Measurements from ENCODE around the gene BCAR3.
"Not testable (repeated sequence)": the region's sequence is repeated elsewhere in the genome, so short reads cannot be mapped to it uniquely, and the experiment has no call there.

The BCAR3 gene

DNA sequence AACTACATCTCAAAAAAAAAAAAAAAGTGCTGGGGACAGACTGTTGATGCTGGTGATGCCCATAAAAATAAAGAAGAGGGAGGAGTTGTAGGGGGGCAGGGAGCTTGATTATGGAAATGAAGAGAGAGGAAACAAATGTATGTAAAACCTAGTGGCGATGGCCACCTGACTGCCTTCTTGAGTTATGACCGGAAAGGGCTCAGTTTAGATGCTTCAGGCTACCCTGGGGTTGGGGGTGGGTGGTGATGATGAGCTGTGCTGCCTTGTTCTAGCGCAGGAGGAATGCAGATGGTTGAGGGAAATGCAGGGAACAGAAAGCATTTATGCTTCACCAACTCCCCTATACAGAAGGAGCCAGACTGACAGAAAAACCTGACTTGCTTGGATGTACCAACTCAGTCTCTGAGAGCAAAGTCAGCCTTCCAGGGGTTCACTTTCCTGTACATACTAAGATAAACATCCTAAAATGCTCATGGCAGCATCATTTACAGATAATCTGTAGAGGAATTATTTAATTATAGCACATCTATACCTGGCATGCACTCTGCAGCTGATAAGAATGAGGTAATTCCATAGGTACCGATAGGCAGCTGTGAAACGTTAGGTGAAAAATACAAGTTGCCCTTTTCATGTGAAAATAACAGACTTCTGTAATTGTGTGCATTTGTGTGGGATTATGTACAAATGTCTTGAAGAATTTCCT, 8.0 kb upstream of the BCAR3 start:
- no peak for DNase-seq (ENCODE audit: low spot score)

DNA sequence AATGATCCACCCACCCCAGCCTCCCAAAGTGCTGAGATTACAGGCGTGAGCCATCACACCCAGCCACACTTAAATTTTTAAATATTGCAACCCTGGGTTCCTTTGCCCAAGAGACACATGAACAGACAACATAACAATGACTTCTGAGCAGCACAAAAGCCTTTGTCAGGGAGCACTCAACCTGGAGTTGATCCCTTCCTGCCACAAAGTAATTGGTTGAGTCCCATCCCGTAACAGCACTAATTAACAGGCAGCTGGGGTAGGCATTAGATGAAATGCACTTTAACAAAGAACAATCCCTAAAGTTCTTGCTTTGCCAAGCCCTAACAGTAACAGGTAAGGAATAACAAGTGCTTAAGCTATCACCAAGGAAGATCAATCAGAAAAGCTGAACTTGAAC, 5.9 kb upstream of the BCAR3 start:
- DNase-seq (ENCODE audit: low spot score): no peak

DNA sequence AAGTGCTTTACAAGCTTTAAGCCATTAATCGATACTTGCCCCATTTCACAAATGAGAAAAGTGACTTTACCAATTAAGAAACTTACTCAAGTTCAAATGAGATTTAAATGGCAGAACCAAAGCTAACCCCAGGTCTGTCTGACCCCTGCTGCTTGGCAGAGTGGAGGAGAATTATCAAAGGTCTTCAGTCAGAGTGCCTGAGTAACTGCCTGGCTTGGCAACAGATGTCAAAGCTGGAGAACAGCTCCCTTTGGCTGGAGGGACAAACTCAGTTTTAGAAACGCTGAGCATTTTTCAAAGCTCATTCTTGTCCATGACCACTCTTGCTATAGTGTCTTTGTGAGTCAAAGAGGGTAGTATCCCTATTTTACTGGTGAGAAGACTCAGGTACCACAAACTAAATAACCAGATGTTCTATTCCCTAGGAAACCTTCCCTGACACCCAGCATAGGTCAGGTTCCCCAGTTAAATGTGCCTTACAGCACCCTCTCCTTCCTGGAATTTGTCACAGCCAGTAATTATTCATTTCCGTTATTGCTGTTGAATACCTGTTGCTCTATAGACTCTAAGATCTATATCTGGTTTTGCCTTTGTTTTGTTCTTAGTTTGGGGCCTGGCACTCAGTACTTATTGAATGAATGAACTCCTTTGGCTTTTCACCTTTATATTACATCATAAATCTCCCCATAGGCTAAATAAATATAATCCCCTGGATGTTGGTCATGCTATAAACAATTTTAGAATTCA, 5.0 kb upstream of the BCAR3 start:
- DNase-seq (ENCODE audit: low spot score): no peak

DNA sequence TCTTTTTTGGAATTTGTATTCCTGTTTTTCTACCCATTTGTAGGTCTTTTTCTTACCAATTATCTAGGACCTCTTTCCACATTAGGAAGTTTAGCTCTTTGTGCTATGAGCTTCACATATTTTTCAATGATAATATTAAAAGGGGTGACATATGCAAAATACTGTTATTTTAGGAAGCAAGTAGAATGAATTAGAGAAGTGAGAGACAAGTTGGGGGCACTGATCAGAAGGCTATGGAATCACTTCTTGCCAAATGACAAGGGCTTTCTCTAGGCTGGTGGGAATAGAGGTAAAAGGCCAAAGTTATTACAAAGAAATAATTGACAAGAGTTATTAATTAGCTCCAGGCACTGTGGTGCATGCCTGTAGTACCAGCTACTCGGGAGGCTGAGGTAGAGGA, 4.3 kb upstream of the BCAR3 start:
- no peak for DNase-seq (ENCODE audit: low spot score)

DNA sequence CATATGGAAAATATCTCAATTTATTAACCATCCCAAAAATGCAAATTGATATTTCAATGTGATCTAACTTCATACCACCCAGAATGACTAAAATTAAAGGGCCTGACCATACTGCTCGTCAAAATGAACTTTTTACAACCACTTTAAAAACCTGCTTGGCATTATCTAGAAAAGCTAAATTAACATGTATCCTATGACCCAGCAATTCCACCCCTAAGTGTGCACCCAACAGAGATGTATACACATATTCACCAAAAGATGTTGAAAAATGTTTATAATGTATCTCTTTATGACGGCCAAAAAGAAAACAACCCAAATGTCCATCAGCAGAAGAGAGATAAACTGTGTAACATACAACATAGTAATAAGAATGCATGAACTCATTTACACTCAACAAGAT, 1.6 kb upstream of the BCAR3 start:
- DNase-seq (ENCODE audit: low spot score): no peak

DNA sequence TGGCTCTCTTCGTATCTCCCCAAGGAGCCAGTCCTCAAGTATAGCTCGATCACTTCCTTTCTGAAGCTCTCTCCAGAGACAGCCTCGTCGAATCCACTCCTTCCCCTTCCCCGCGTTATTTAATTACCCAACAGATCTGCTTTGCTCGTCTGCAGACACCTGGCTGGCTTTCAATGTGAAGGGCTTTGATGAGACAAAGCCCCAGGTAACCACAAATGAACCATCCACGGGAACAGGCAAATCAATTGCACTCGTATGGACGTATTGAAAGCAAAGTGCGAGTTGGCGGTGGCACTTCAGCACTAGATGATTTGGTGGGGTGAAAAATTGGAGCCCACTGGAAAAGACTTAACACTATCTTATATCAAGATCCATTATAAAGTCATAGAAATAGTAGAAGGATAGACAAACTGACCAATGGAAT, 364 bp upstream of the BCAR3 start:
- no peak for DNase-seq (ENCODE audit: low spot score)

DNA sequence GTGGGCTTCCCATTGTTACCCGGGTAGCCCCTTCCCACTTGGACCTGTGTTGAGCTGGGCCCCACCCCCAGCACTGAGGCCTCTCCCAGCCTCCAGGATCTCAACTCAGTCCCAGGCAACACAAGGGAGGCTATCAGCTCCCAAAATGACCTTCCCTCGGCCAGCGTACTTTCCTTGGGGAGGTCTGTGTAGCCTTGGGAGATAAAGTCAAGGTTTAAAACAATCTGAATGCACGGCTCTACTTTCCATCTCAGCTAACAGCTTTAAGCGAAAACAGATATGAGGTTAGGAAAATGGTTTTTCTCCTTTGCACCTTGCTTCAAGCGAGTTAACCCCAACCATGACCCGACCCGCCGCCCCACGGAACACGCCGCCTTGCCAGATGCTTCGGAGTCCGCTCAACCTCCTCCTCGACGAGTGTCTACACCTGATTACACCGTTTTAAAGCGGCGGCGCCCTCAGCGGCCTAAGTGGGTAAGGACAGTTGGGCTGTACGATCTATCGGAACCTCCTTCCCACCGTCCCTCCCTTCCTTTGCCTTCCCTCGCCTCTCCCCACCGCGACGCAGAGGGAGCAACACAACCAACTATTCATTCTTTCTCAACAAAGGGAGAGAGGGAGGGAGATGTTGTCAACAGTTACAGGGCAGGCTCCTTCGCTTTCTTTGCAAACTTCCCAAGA, 1.1 kb downstream of the BCAR3 start:
- peak; percentile 68 for DNase-seq (ENCODE audit: low spot score)

DNA sequence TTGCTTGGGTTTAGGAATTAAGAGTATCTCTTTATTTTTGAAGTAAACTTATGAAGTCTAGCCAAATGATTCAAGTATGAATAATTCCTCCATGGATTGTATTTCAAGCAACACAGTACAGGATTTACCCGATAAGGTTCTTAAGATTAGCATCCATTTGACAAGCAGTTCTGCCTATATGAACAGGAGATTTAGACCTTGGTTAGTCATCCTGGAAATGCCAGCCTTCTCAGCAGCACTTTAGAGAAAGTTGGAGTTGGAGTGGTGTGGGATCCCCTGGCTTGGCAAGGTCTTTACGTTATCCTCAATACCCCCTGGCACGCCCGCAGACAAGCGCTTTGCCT, 1.6 kb downstream of the BCAR3 start:
- no peak for DNase-seq (ENCODE audit: low spot score)

DNA sequence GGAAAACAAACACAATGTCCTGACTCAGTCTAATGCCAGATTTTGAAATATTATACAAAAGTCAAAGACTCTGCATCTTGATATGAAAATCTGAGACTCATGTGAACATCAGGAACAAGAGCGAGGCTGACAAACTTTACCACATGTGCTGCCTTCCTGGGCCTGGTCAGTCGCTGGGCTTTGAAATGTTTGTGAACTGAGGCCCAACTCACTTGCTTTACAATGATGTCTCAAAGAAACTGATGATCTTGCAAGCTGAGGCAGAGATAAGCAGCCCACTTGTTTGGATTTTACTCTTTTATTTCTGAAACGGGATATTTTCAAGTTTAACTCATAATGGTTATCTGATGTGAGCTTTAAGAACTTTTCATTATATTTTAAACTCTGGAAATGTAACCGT, 2.1 kb downstream of the BCAR3 start:
- DNase-seq (ENCODE audit: low spot score): no peak

DNA sequence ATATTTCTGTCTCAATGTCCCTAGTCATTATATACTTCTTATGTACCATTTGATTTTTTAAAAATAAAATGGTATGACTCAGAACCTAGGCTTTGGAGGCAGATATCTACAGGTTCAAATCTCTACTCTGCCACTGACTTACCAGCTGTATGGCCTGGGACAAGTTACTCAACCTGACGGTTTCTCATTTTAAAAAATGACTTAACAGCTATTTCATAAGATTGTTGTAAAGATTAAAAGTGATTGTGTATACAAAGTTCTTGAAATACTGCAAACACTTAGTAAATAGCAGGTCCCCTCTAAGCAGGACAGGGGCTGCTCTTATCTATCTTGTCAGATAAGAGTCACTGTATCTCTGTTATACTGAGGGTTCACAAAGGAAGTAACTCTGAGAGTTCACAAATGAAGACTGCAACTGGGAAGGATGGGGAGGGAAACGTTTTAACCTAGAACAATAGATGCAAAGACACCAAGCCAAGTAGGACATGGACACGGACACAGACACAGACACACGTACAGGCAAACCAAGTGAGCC, 2.6 kb downstream of the BCAR3 start:
- DNase-seq (ENCODE audit: low spot score): no peak

DNA sequence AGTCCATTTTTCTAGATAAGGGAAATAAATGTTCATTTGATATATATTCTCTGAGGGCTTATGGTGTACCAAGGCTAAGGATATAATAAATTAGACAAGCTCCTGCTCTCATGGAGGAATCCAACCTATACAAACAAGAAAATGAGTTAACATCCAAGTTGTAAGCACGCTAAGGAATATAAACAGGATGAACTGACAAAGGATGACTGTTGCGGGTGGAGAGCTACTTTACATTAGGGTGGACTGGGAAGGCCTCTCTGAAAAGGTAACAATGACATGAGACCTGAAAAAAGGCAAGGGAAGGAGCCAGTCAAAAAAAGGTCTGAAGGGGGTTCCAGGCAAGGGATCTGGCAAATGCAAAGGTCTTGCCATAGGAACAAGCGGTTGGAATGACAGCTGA, 3.1 kb downstream of the BCAR3 start:
- no peak for DNase-seq (ENCODE audit: low spot score)

DNA sequence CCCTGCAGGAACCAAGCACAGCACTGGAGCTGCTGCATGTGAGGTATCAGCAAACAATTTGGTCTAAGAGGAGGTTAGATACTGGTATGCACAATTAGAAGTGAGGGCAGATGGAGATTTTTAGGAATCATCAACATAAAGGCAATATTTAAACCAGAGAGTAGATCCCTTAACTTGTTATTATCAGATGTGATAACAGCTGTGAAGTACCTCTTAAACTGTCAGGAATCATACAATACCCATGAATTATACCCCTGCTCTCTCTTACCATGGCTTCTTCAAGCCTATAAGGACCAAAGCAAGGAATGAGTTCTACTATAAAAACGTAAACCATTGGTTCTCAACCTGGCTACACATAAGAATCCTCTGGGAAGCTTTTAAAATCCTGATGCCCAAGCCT, 3.9 kb downstream of the BCAR3 start:
- DNase-seq (ENCODE audit: low spot score): no peak

DNA sequence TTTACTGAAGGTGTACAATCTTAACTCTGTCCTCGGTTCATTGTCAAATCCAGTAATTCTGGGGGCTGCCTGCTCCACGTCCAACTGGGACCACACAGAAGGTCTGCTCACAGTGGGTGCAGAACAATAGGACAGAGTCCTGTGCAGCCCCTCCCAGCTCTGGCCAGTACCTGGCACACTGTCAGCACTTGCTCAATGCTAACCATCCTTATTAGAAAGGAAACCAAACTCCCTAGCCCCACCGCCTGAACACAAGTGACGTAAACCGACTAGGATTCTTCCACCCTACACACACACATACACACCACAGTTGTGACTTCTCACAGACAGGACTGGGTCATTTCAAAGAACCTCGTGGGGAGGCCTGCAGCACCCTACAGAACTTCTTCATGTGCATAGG, 5.2 kb downstream of the BCAR3 start:
- no peak for DNase-seq (ENCODE audit: low spot score)

DNA sequence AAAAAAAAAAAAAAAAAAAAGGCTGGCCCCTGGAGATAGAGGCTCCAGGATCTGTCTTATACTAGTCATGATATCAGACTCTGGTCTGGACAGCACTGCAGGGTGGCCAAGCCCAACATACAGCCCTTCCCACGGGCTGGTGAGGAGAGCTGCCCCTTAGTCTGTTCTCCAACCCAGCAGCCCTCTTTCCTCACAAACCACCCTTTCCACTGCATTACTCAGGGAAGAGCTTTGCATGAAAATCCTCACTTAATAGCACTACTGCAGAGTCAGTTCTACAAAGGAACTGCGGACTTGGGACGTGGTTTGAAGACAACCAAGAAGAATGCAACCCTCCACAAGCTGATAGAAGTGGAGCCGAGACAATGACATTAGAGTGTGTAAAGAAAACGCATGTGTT, 5.7 kb downstream of the BCAR3 start:
- DNase-seq (ENCODE audit: low spot score): no peak

DNA sequence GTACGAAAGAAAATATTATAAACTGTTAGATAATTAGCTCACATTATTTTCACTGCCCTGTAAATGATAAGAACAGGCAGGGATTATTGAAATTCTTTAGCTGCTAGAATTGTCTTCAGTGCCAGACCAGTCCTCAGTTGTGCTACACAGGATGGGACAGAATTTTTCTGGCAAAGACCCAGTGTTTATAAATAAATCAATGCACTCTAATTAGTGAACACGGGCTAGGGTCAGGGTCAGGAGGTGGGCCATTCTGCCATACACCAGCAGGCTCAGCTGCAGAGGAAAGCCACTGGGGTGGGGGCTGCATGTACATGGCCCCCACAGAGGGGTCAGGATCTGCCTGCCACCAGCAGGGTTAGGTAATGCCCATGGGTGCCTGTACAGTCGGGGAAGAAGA, 6.4 kb downstream of the BCAR3 start:
- no peak for DNase-seq (ENCODE audit: low spot score)

DNA sequence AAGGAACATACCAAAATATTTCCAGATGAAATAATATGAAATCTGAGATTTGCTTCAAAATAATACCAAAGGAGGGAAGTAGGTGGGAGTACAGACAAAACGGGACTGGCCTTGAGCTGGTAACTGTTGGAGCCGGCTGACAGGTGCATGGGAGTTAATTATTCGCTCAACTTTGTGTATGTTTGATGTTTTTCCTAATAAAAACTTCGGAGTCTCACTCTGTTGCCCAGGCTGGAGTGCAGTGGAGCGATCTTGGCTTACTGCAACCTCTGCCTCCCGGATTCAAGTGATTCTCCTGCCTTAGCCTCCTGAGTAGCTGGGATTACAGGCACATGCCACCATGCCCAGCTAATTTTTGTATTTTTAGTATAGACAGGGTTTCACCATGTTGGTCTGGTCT, 7.6 kb downstream of the BCAR3 start:
- not testable (repeated sequence) for DNase-seq (ENCODE audit: low spot score)

DNA sequence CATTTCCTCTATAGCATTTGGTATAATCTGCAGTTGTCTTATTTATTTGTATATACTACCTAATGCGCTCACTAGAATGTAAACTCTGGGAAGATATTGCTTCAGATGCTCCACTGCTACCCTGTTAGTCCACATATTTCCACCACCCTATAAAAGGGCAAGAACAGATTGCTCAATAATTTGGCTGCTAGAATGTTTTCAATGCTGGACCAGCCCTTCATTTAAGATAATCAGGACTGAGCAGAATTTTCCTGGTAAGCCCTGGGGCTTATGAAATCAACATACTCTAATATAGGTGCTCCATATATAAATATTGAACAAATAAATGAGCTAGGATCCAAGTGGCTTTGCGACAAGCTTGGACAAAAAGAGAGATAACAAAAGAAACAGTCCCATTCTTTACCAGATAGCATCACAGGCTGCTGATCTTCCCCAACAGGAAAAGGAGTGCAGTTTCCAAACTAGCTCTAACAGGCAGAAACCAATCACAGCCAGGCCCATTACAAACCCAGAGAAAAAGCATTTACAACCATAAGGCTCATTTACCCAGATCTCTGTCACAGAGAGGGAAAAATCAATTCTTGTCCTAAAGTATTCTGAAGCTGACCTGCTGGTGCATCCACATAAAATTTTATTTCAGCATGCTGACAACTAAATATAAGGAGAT, 8.3 kb downstream of the BCAR3 start:
- DNase-seq (ENCODE audit: low spot score): no peak

DNA sequence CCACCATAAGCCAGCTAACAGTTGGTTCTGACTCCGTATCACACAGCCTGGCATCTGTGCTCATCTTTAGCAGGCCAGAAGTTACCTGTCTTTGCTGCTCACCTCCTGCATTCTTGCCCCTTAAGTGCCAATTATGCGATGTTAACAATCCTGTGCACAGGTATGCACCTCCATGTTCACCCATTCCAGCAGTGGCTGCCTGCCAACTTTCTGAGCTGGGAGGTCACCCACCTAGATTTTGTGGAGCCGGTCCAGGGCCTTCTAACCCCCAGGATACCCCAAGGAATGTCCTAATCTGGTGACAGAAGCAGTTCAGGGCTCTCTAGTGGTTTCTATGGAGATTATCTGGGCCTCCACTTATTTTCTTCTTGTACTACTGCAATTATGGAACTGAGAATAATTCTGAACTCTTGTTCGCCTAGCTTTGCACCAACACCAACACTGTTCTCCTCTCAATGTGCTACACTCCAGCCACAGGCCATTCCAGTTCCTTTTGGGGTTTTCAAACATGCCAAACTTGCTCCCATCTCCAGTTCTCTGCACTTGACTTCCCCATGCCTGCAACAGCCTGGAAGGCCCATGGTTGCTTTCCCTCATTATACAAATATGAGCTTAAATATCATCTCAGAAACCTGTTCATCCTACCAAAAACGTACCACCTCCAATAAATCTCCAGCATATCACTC, 9.0 kb downstream of the BCAR3 start:
- no peak for DNase-seq (ENCODE audit: low spot score)

DNA sequence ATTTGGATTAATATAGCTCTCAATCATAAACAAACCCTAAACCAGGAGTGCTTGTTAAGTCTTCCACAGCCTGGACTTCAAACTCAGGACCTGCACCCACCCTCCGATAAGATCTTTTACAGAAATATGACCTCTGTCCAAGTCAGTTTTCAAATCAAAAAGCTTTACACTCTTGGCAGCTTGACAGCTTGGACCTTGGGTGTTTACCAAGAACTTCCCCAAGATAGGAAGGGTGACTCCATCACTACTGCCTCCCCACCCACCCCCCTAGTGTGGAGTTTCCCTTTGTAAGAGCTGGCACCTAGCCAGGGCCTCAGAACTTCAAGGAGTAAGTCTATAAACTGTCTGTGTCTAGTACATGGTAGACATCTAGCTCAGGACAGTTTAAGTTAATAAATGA, 9.6 kb downstream of the BCAR3 start:
- peak; percentile 54 for DNase-seq (ENCODE audit: low spot score)

DNA sequence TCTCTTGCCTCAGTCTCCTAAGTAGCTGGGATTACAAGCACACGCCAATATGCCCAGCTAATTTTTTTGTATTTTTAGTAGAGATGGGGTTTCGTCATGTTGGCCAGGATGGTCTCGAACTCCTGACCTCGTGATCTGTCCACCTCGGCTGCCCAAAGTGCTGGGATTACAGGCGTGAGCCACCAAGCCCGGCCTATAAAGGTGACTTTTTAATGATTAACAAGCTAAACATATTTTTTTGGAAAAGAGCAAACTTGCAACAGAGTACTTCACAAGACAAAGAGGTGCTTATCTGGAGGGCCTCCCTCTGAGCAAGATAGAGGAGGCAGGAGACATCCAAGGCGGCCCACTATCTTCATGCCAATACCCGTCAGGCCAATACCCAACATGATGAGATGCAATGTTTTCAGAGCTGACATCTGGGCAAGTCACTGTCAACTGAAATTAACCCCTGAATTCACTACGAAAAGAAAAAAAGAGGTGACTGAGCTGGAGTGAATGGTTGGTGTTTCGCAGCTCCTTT, 10.5 kb downstream of the BCAR3 start:
- DNase-seq (ENCODE audit: low spot score): peak; percentile 23

DNA sequence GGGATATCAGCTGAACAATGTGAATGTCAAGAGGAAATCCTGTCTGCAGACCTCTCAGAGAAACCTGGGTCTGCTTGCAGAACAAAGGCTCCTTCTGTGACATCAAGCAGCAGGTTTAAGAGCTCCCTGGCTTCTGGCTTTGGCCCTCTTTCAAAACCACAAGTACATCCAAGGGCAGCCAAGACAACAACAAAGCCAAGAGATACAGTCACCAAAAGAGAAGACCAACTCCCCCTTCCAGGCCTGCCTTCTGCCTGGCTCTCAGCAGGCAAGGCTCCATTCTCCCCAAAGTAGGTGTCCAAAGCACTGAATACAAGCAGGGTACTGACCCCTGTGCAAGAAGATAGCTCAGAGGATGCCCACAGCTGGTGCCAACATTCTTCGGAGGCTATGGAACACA, 11.5 kb downstream of the BCAR3 start:
- DNase-seq (ENCODE audit: low spot score): no peak

DNA sequence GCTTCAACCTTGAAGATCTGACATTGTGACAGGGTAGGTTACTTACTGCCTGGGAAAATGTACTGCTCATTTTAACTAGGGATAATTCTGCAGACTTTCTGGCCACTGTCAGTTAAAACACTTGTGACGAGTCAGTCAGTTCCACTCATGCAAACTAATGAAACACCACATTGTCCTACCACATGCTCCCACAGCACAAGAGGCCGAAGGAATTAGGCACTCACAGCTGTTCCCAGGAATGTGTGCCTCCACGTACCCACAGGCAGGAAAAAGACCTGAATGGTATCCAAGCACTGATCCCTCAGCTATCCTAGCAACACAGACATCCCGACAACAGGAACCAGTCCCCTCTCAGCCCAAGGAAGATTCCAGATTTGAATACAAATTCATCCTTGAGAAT, 12.3 kb downstream of the BCAR3 start:
- no peak for DNase-seq (ENCODE audit: low spot score)

Data from hematopoietic multipotent progenitor cell treated with erythropoietin and hydrocortisone succinate and interleukin-3 and kit ligand, for 15 days (in vitro differentiated cells).